Astrocyte of the cerebellum (primary cell): ENCODE results near the gene UMAD1.

ENCODE experiments used
- DNase-seq: peaks from one replicate; pipeline ENCODE4 v3.0.0-alpha.2; 2011; ENCODE audit warnings: low read depth
- H3K4me3 ChIP-seq: 2 replicates; pipeline ENCODE4 v1.5.1; 2011; ENCODE audit warnings: mild to moderate bottlenecking, low read depth, low read length, moderate library complexity
- in situ Hi-C: cut with HindIII; loops from 2 replicates; pipeline ENCODE4 v1.10.0; 2017; ENCODE audit warnings: low sequenced_read_pairs
- TF ChIP-seq, protein P1 (sequence below): IDR thresholded peaks from 2 replicates; pipeline ENCODE4 v1.5.1; 2012; ENCODE audit warnings: low read length, low read depth, moderate library complexity, mild to moderate bottlenecking; ENCODE audit errors: missing control alignments

Gene UMAD1

DNA sequence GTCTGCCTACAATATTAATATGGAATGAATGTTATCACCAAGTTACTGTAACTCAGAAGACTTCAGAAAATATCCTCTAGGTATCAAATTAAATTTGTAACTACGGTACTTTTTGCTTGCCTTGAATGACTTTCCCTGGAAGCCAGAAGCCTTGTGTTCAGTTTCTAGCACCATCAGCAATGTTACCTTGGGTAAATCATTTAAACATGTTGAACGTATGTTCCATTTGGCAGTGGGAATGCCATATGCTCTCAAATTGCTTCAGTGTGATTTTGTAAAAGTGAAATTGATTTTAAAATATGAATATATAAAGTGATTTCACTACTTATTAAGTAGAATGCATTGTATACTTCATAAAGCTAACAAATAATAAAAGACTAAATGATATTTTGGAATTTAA, 66.7 kb downstream of the UMAD1 start:
- TF ChIP-seq, protein P1, sequence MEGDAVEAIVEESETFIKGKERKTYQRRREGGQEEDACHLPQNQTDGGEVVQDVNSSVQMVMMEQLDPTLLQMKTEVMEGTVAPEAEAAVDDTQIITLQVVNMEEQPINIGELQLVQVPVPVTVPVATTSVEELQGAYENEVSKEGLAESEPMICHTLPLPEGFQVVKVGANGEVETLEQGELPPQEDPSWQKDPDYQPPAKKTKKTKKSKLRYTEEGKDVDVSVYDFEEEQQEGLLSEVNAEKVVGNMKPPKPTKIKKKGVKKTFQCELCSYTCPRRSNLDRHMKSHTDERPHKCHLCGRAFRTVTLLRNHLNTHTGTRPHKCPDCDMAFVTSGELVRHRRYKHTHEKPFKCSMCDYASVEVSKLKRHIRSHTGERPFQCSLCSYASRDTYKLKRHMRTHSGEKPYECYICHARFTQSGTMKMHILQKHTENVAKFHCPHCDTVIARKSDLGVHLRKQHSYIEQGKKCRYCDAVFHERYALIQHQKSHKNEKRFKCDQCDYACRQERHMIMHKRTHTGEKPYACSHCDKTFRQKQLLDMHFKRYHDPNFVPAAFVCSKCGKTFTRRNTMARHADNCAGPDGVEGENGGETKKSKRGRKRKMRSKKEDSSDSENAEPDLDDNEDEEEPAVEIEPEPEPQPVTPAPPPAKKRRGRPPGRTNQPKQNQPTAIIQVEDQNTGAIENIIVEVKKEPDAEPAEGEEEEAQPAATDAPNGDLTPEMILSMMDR = no peak
- no peak for DNase-seq
- in situ Hi-C loops = no loop called here
- H3K4me3 ChIP-seq = no peak overlapping the region

DNA sequence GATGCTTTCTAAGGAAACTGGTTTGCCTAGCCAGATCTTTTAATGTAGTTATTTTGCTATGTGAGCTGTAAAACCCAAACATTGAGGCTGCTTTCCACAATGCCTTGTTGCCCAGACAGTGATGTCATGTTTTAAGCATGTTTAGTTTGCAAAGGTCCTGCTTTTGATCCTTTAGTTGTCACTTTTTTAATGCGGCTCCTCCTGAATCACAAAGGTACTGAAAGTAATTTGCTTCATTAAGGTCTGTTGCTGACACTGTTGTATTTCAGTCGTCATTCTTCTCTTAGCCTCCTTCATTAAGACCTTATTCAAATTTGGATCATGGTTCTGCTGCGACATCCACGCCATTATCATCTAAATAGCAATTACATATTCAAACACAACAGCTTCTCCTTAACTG, 67.3 kb downstream of the UMAD1 start:
- in situ Hi-C loops = no loop called here
- TF ChIP-seq, protein P1 = no peak
- H3K4me3 ChIP-seq = no peak overlapping the region
- peak; percentile 29 for DNase-seq

DNA sequence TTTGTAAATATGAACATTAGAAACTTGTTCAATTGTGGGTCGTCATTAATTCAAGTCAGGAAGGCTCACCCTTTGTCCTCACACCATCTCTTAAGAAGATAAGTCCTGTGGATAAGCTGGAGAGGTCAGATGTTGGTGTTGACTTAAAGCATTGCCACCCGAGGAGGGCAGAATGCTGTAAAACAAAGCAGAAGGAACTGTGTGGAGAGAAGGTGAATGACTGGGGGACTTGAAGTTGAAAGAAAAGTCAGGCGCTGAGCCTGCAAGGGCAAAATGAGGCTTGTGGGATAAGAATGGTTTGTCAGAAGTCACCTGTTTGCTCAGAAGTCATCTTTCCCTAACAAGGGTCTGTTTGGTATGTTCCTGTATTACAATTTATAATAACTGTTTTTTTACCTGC, 68.7 kb downstream of the UMAD1 start:
- no peak overlapping the region for H3K4me3 ChIP-seq
- TF ChIP-seq, protein P1 = no peak
- in situ Hi-C loops = no loop called here
- DNase-seq = no peak

DNA sequence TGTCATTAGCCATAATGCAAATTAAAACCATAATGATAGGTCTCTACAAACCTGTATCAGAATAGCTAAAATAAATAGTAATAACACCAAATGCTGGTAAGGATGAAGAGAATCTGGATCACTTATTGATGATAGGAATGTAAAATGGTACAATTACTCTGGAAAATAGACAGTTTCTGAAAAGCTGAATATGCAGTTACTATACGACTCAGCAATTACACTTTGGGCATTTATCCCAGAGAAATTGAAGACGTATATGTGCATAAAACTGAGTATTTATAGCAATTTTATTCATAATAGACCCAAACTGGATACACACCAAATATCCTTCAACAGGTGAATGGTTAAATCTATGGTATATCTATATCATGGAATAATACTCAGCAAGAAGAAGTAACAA, 69.9 kb downstream of the UMAD1 start:
- no peak for DNase-seq
- no peak overlapping the region for H3K4me3 ChIP-seq
- TF ChIP-seq, protein P1 = no peak
- in situ Hi-C loops = no loop called here

DNA sequence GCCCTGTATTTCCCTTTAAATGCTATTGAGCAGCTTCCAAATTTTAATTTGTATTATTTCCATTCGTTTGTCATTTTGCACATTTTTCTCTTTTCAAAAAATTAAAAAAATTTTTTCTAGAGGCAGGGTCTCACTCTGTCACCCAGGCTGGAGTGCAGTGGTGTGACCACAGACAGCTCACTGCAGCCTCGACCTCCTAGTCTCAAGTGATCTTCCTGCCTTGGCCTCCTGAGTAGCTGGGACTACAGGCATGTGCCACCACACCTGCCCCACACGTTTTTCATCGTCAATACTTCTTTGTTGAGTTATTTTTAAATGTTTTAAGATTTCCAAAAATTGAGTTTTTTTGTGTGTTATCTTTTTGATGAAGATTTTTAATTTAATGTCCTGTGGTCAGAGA, 73.2 kb downstream of the UMAD1 start:
- in situ Hi-C loops = no loop called here
- H3K4me3 ChIP-seq = no peak overlapping the region
- no peak for DNase-seq
- TF ChIP-seq, protein P1 = no peak

DNA sequence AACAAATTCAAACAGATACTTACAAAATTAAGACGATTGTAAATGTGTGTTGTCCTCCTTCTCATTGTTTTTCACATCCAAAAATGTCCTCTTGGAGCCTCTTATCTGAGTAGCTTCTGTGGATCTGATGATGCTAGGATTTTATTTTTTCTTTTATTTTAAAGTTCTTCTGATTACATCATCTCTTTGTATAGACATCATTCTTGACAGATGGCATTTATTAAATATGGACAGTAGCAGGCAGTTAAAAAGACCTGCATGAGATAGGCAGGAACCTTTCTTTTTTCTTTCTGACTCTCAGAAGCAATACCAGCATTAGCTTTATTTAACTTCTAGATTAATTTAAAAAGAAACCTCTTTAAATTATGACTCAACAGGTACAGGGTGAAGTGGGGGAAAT, 77.9 kb downstream of the UMAD1 start, which contains the start of gene RPA3:
TSS of gene RPA3 (minus strand) at position 116 of the 400 bp plus-strand sequence. CDS start 78,189 bp downstream, outside the sequence.
- in situ Hi-C loops = no loop called here

More for the DNA sequence above, 77.9 kb downstream of the UMAD1 start, which contains the start of gene RPA3:
- no peak within 1 kb of the TSS for H3K4me3 ChIP-seq
- TF ChIP-seq, protein P1 = no peak
- no peak for DNase-seq
